NCI-H1417 treated with DMSO at 0.1 percent for 48 hours (cell line): ENCODE measurements around the gene BBS12.

Experiments
- DNase-seq: peaks from one replicate; lab custom pipeline; 2025; lab: John Stamatoyannopoulos, UW

BBS12 gene

DNA sequence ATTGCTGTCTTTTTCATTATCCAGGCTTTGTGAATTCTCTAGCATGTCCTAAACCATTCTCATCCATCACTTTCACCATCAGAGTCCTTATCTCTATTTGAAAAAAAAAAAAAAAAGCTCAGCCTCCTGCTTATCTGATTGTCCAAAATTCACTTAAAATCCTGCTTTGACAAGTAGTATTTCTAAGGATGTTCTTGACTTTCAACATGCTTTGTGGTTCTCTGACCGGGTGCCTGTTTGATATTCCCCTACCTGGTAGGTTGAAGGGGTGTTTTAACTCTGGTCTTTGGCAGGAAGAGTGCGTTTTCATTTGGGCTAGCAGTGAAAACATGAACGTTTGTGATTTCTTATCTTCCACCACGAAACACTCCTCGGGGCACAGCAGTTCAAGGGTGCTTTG is 17.3 kb upstream of the BBS12 start:
- no peak for DNase-seq

DNA sequence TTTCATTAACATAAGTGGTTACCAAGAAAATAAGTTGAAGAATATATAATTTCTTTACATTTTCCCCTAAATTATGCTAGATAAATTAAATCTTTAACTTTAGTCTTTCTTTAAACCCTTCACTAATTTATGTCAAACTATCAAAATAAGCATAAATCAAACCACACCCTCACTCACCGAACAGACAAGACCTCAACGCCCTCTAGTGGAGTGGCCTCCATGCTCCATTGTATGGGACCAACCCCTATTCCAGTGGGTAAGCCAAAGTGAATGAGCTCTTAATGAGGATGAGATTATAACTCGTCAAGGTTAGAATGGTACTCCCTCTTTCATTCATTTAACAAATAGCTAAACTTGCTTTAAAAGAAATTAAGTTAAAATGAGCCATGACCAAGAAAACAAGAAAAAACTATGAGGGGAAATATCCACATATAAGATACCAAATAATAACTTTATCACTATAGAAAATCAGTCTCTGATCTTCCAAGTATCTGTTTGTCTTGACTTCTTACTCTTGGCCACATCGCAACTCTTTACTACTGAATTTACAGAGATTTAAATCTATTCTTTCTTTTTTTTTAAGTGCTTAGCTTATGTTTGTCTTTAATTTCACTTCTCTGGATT is 15.6 kb upstream of the BBS12 start:
- DNase-seq = no peak

DNA sequence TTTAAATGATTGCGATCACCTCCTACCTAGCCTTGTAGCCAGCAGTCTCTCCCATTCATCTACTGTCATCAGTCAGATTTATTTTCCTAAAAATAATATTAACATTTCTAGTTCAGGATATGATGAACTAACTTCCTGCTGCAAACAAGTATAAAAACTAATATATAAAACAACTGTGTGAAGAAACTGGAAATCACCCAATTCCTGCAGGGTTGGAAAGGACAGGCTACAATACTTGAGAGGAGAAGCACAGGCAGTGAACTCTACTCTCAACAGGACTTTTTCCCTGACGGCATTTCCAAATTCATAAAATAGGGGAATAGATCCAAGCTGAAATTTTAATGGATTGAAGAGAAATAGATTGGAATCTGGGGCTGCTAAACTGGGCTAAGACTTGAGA is 14.2 kb upstream of the BBS12 start:
- DNase-seq = no peak

GRCh38 chr4:122722256-122722655 is 10.2 kb upstream of the BBS12 start:
- DNase-seq = no peak

DNA sequence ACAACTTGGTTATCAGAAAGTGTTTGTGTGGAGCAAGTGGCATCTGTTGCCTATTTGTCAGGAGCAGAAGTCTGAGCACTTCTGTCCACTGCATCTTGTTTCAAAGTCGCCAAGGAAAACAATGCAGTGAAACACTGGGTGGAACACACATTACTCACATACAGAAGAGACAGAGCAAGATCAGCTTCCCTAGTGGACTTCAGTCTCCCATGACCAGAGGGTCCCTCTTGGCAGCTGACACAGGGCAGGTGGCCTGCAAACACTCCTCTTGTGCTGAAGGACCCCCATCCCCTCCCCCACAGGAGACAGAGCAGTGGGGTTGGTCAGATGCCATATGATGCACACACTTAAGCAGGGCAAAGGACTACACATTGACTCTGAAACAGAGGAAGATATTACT is 3.6 kb upstream of the BBS12 start:
- no peak for DNase-seq

DNA sequence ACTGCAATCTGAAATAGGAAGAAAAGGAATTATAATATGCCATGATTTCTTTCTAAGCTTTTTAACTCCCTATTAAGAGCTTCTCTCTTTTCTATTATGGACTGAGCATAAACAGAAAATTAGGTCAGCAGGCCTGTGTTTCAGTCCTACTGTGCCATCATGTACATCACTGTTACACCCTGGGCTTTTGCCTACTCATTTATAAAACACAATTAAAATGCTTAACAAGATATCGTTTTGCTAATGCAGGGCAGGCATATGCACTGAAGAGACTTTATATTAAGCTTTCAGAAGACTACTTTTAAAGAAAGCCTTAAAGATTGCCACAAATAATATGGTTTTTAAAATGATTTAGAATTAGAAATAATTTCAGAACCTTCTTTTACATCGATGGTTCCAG is 828 bp upstream of the BBS12 start:
- no peak for DNase-seq

DNA sequence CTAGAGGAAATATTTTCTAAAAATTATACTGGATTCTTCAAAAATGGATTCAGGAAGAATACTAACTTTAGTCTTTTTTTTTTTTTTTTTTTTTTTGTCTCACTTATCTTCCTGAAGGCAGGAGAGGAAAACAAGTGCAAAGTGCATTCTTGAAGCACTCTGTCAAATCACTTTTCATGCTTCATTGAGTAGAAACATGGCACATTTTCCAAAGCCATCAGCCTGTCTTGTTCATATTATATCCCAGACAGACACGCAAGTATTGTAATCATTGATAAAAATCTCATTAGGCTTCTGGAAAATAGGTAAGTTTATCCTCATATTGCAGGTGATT is 1.2 kb downstream of the BBS12 start:
- DNase-seq = no peak

- no peak for DNase-seq
Measured at GRCh38 chr4:122739174-122739573, 6.7 kb downstream of the BBS12 start.

- DNase-seq = no peak
Measured at GRCh38 chr4:122742933-122743829, 10.7 kb downstream of the BBS12 start.

GRCh38 chr4:122744229-122744628 is 11.7 kb downstream of the BBS12 start:
- DNase-seq = no peak

DNA sequence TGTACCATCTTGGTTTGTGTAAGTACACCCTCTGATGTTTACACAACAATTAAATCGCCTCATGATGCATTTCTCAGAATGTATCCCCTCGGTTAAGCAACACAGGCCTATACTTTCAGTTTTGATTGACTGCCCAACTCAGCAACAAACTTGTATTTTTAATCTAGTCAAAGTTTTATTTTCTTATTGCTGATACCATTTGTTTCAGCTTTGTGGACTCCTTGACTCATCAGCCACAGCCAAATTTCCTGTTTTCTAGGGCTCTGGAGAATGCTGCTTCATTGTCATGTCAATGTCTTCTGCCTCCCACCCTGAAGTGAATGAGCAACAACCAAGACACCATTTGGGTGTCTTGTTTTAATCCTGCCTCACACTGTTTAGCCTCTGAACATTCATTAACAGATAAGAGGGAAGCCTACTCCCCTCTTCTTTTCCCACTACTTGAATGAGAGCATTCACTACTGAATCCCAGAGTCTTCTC is 14.0 kb downstream of the BBS12 start:
- no peak for DNase-seq

- no peak for DNase-seq
Measured at GRCh38 chr4:122747068-122747467, 14.6 kb downstream of the BBS12 start.

DNA sequence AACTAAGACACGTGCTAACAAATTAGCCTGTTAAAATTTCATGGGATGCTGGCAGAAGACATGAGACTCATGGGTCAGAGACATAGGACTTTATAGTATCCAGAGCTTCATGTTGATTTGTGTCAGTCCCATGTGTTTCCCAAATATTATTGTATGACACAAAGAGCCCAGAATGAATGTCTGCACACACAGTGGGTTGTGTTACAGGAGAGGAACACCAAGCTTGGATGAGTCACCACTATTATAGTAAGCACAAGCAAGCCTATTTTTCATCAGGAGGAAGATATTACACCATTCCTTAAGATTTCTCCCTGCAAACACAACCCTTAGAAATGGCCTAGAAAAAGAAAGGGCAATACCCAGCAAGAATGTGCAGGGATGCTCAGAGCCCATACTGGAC is 15.4 kb downstream of the BBS12 start:
- DNase-seq = no peak

- DNase-seq = no peak
Measured at GRCh38 chr4:122749704-122750454, 17.4 kb downstream of the BBS12 start.

DNA sequence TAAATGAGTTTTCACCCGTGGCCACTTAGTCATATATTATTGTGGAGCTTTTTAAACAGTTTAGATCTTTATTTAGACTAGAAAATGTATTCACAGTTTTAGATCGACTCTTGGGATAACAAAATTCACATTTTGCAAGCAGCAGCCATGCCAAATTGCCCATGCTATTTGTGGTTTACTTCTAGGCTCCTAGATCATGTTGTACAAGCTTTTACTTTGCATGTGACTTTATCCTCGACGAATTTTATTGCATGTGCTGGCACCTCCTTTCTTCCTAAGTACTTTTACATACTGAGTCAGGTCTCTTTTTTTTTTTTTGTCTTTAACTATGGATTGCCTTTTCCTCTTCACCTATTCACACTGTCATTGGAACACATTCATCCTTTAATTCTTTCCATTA is 23.2 kb downstream of the BBS12 start:
- no peak for DNase-seq

GRCh38 chr4:122758033-122758432 is 25.5 kb downstream of the BBS12 start:
- DNase-seq = no peak

DNA sequence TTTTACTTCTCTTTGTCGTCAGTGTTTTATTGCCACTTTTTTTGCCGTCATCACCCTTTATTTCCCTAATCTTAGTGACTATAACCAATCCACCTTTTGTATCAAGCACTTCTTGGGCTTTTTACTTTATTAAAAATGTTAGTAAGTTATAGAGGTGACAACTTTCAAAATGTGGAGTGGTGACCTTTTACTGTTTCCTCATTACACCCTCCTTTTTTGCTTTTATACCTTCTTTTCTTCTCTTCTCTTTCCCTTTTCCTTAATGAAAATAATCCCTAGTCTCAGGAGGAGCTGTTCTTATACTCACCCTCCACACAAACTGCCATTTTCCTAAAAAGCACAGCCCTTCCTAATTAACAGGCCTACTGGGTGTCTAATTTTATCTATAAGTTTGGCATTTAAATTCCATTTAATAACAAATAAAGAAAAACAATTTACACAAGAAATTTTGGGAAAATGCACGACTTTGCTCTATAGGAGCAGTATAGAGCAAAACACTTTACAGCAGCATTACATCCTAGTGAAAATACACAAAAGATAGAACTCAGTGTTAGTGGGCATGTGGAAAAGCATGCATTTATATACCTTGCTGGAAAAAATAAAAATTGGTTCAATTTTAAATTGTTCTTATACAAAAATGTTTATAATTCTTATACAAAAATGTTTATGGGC is 27.3 kb downstream of the BBS12 start:
- no peak for DNase-seq

DNA sequence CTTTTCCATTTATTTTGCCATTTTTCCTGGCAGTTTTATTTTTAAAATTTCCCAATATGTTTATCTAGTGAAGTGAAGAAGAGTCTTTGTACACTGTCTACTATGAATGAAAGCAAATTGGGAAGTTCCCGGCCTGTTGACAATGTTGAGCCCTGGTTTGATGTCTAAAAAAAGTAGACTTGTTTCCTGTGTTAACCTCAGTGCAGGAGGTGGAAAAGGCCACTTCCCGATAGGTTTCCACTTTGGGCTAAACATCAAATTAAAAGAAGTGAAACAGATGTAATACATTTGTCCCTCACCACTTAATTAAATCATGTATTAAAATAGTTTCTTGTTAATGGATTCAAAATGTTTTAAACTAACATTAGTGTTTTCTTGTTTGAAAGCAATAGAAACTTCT is 30.0 kb downstream of the BBS12 start:
- DNase-seq = no peak

DNA sequence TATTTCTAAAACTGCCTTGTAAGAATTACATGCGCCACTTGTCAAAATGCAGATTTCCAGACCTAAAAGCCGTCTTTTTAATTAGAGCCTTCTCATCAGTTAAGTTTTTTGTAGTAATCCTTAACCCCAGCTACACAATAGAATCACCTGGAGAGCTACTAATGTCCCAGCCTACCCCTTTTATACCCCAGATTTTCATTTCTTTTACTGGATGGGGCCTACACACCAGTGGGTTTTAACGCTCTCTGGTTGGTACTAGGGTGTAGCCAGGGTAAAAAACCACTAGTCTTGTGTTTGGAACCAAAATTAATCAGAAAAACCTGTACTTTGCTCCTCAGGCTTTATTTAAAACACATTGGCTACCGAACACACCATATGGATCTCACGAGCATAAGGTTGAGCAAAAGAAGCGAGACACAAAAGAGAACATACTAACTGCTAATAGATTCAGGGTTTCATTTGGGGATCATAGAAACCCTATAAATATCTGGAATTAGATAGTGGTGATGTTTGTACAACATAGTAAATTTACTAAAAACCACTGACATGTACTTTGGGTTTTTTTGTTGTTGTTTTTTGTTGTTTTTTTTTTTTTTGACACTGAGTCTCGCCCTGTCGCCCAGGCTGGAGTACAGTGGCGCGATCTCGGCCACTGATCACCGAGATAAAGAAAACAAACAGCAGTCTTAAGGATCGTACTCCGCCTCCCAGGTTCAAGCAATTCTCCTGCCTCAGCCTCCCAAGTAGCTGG is 30.6 kb downstream of the BBS12 start:
- no peak for DNase-seq

DNA sequence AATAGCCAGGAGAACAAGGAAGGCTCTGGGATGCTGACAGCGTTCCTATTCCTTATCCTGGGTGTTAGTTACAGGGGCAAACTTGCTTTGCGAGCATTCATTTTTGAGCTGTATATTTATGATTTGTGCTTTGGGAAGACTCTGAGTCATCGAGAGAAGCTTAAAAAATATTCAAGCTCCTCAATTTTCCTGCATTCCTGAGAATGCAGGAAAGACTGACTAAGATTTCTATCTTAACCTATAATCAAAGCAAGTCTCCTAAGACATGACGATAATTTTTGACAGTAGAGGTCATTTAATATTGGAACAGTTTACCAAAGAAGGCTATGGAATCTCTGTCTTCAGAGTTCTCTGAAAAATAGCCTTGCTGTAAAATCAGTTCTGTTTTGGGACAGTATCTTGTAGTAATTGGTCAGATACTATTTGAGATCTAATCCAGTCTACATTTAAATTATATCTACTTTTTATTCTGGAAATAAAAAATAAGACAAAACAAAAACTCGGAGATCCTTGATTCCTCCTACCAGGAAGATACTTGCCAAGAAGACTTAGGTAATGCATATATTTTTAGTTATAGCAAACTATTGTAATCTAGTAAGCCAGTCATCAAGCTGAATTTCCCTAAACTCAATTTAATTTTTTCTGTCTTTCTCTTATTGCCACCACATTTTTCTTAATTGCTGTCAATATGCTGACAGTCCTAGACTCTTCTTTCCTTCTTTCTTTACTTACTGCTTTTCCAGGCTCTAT is 31.7 kb downstream of the BBS12 start:
- DNase-seq = no peak

DNA sequence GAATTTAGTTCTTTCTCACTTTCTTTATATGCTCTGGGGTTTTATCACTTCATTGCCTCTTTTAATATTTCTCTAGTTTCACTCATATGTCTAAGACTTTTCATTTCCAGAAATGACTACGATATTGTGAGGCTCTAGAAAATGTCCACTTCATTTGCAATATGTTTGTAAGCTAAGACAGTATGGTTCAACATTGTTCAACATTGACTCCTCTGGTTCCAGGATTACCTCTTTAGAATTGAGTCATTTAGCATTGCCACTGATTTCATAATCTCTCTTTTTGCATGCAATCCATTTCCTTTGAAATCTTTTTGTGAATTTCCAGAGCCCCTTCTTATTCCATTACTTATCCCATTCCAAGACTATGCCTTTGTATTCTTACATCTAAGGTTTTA is 32.3 kb downstream of the BBS12 start:
- no peak for DNase-seq
